DOHH2 (cell line): ENCODE results near the gene ZMYM1.

ENCODE experiments used
- EZH2phosphoT487 ChIP-seq: fragments of 200-600 bp; sonication (generic); IDR thresholded peaks from 2 replicates; pipeline ENCODE4 v1.6.1; 2017; ENCODE audit warnings: borderline replicate concordance, mild to moderate bottlenecking, antibody characterized with exemption, low read length, moderate library complexity, mixed read lengths
- TF ChIP-seq, protein P1 (sequence below): fragments of 200-600 bp; sonication (generic); IDR thresholded peaks from one replicate; pipeline ENCODE4 v1.5.1; 2014; ENCODE audit warnings: antibody characterized with exemption, mild to moderate bottlenecking, low read depth, low read length; ENCODE audit not compliant: poor library complexity, severe bottlenecking

DNA sequence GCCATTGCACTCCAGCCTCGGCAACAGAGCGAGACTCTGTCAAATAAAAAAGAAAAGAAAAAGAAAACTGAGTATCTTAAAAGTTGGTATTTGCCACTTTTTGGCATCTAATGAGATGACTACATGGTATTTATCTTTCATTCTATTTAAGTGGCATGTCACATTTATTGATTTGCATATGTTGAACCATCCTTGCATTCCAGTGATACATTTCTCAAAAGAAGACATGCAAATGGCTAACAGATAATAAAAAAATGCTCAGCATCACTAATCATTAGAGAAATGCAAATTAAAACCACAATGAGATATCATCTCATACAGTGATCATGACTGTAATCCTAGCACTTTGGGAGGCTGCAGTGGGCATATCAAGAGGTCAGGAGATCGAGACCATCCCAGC lies 85.7 kb downstream of the ZMYM1 start:
- TF ChIP-seq, protein P1, sequence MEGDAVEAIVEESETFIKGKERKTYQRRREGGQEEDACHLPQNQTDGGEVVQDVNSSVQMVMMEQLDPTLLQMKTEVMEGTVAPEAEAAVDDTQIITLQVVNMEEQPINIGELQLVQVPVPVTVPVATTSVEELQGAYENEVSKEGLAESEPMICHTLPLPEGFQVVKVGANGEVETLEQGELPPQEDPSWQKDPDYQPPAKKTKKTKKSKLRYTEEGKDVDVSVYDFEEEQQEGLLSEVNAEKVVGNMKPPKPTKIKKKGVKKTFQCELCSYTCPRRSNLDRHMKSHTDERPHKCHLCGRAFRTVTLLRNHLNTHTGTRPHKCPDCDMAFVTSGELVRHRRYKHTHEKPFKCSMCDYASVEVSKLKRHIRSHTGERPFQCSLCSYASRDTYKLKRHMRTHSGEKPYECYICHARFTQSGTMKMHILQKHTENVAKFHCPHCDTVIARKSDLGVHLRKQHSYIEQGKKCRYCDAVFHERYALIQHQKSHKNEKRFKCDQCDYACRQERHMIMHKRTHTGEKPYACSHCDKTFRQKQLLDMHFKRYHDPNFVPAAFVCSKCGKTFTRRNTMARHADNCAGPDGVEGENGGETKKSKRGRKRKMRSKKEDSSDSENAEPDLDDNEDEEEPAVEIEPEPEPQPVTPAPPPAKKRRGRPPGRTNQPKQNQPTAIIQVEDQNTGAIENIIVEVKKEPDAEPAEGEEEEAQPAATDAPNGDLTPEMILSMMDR: no peak
- no peak for TF ChIP-seq EZH2phosphoT487
